Measurements from ENCODE around the gene SOHLH1.

The SOHLH1 gene

DNA sequence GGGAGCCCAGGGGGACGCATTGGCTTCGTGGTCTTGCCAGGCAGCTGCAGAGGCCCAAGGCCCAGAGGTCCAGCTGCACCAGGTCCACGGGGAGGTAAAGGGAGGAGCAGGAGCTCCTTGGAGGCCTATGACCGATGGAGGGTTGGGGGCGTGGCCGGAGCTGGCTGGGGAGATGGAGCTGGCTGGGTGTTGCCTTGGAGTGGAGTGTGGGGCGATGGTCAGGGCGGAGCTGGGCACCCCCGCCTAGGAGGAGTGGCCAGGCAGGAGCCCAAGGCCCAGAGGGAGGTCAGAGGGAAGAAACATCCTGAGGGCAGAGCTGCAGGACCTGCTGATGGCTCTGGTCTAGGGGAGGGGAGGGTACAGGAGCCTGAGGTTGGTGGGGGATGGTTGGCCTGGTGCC is 47.3 kb upstream of the SOHLH1 start:
- no peak overlapping the region for H3K9ac ChIP-seq (ENCODE audit: low read length)

DNA sequence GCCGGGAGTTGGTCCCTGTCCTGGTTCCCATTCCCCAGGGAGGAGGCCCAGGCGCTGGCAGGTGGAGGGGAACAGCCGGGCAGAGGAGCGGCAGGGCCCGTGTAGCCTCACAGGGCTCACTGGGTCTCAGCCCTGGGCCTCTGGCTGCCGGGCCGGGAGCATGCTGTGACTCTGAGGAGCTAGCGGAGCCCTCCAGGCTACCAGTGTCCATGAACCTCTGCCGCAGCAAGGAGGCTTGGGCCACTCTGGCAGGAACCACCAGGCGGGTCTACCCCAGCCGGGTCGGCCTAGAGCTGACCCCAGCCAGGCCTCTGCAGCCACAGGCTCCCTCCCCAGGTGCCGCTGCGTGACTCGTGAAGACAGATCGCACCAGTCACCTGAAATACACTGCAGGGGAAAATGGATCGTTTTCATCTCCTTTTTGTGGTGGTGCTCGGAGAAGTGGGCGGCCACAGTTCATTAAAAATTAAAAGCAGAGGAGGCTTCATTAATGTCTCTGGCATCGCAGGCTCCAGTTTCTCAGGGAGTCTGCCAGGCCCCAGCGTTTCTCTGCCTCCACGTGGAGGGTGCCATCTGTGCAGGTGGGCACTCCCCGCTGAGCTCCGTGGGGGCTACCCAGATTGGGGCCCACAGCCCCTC is 46.5 kb upstream of the SOHLH1 start:
- Histone ChIP-seq H3K79me2 (ENCODE audit: low read length) (no peaks in the 10 kb centered on the region), H4K20me1 (ENCODE audit: insufficient read depth, low read length) (no peaks in the 10 kb centered on the region), H3K27ac (ENCODE audit: low read length) (no peak overlapping the region), H3K27me3 (replicated peaks; ENCODE audit: insufficient read depth, low read length) (peaks cover 92% of the 10 kb centered on the region), H3K4me2 (ENCODE audit: low read depth, low read length) (no peak overlapping the region), H3K36me3 (replicated peaks; ENCODE audit: insufficient read depth, low read length) (no peaks in the 10 kb centered on the region), H3K4me3 (ENCODE audit: low read length) (no peak overlapping the region), H3K9me3 (replicated peaks; ENCODE audit: insufficient read depth, low read length) (no peaks in the 10 kb centered on the region), H2AFZ (ENCODE audit: low read length) (no peak overlapping the region), H3K9me2 (replicated peaks; ENCODE audit: insufficient read depth, low read length) (no peaks in the 10 kb centered on the region), H3K9ac (ENCODE audit: low read length) (no peak overlapping the region), H3K4me1 (ENCODE audit: low read length) (no peaks in the 10 kb centered on the region), H3F3A (ENCODE audit: insufficient read depth, low read length) (no peaks in the 10 kb centered on the region)
- TF ChIP-seq EZH2 (optimal IDR thresholded peaks at IDR 0.05; ENCODE audit: low read depth, low read length) (no peak), EZH2phosphoT487 (IDR thresholded peaks at IDR 0.05; ENCODE audit: low read length) (no peak)
- TF ChIP-seq, protein P1, sequence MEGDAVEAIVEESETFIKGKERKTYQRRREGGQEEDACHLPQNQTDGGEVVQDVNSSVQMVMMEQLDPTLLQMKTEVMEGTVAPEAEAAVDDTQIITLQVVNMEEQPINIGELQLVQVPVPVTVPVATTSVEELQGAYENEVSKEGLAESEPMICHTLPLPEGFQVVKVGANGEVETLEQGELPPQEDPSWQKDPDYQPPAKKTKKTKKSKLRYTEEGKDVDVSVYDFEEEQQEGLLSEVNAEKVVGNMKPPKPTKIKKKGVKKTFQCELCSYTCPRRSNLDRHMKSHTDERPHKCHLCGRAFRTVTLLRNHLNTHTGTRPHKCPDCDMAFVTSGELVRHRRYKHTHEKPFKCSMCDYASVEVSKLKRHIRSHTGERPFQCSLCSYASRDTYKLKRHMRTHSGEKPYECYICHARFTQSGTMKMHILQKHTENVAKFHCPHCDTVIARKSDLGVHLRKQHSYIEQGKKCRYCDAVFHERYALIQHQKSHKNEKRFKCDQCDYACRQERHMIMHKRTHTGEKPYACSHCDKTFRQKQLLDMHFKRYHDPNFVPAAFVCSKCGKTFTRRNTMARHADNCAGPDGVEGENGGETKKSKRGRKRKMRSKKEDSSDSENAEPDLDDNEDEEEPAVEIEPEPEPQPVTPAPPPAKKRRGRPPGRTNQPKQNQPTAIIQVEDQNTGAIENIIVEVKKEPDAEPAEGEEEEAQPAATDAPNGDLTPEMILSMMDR (IDR thresholded peaks at IDR 0.05; ENCODE audit: low read length) = no peak
- no peak for DNase-seq

More for the DNA sequence above, 47.3 kb upstream of the SOHLH1 start:
- no peak for TF ChIP-seq EZH2phosphoT487 (IDR thresholded peaks at IDR 0.05; ENCODE audit: low read length)
- no peak for TF ChIP-seq EZH2 (optimal IDR thresholded peaks at IDR 0.05; ENCODE audit: low read depth, low read length)
- TF ChIP-seq, protein P1 (IDR thresholded peaks at IDR 0.05; ENCODE audit: low read length) = no peak
- Histone ChIP-seq H3K4me3 (ENCODE audit: low read length) (no peak overlapping the region), H2AFZ (ENCODE audit: low read length) (no peak overlapping the region), H4K20me1 (ENCODE audit: insufficient read depth, low read length) (no peaks in the 10 kb centered on the region), H3K27ac (ENCODE audit: low read length) (no peak overlapping the region), H3K9me3 (replicated peaks; ENCODE audit: insufficient read depth, low read length) (no peaks in the 10 kb centered on the region), H3F3A (ENCODE audit: insufficient read depth, low read length) (no peaks in the 10 kb centered on the region), H3K4me1 (ENCODE audit: low read length) (no peaks in the 10 kb centered on the region), H3K79me2 (ENCODE audit: low read length) (no peaks in the 10 kb centered on the region), H3K4me2 (ENCODE audit: low read depth, low read length) (no peak overlapping the region), H3K27me3 (replicated peaks; ENCODE audit: insufficient read depth, low read length) (peaks cover 92% of the 10 kb centered on the region), H3K36me3 (replicated peaks; ENCODE audit: insufficient read depth, low read length) (no peaks in the 10 kb centered on the region), H3K9me2 (replicated peaks; ENCODE audit: insufficient read depth, low read length) (no peaks in the 10 kb centered on the region)
- no peak for DNase-seq

DNA sequence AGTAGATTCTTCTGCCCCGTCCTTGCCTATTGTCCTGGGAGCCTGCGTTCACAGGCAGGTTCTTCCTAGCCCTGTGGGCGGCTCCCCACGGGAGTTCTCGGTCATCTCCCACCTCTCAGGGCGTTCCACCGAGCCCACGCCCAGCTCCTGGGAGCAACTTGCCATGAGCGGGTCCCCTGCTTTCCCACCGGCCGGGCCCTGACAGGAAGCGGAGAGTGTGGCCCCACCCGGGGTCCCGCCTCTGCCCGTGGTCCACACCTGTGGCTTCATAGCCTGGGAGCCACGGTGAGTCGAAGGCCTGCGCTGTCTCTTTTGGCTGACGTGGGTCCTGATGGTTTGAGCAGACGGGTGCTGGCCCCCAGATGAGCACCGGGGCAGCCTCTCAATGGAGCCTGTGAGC is 45.9 kb upstream of the SOHLH1 start:
- no peak for DNase-seq
- Histone ChIP-seq H3K9me3 (replicated peaks; ENCODE audit: insufficient read depth, low read length) (no peaks in the 10 kb centered on the region), H3K4me1 (ENCODE audit: low read length) (no peaks in the 10 kb centered on the region), H2AFZ (ENCODE audit: low read length) (no peak overlapping the region), H3K9me2 (replicated peaks; ENCODE audit: insufficient read depth, low read length) (no peaks in the 10 kb centered on the region), H3K27ac (ENCODE audit: low read length) (no peak overlapping the region), H3K79me2 (ENCODE audit: low read length) (no peaks in the 10 kb centered on the region), H3K27me3 (replicated peaks; ENCODE audit: insufficient read depth, low read length) (peaks cover 92% of the 10 kb centered on the region), H3F3A (ENCODE audit: insufficient read depth, low read length) (no peaks in the 10 kb centered on the region), H3K4me3 (ENCODE audit: low read length) (no peak overlapping the region), H3K4me2 (ENCODE audit: low read depth, low read length) (no peak overlapping the region), H4K20me1 (ENCODE audit: insufficient read depth, low read length) (no peaks in the 10 kb centered on the region), H3K9ac (ENCODE audit: low read length) (no peak overlapping the region), H3K36me3 (replicated peaks; ENCODE audit: insufficient read depth, low read length) (no peaks in the 10 kb centered on the region)
- TF ChIP-seq EZH2phosphoT487 (IDR thresholded peaks at IDR 0.05; ENCODE audit: low read length) (no peak), EZH2 (optimal IDR thresholded peaks at IDR 0.05; ENCODE audit: low read depth, low read length) (no peak)
- TF ChIP-seq, protein P1 (IDR thresholded peaks at IDR 0.05; ENCODE audit: low read length) = no peak
